DOHH2 (cell line): Measurements from ENCODE around the gene HS3ST4.

Experiments used
- H3F3A ChIP-seq: fragments of 200-600 bp; sonication (generic), shearing (Covaris generic); 2 replicates; pipeline ENCODE4 v1.6.0; 2016; ENCODE audit warnings: antibody characterized with exemption, mild to moderate bottlenecking; ENCODE audit not compliant: control insufficient read depth, insufficient read depth
- H3K27ac ChIP-seq: fragments of 200-600 bp; sonication (generic); 2 replicates; pipeline ENCODE4 v1.5.1; 2014; ENCODE audit warnings: low read depth, mild to moderate bottlenecking, low read length, moderate library complexity
- H3K27me3 ChIP-seq: fragments of 200-600 bp; sonication (generic); 2 replicates; pipeline ENCODE4 v1.6.1; 2014; ENCODE audit warnings: mild to moderate bottlenecking, low read length, mixed read lengths; ENCODE audit not compliant: control insufficient read depth
- H3K36me3 ChIP-seq: fragments of 200-600 bp; sonication (generic); 2 replicates; pipeline ENCODE4 v1.6.1; 2014; ENCODE audit warnings: mild to moderate bottlenecking, low read length, moderate library complexity, mixed read lengths; ENCODE audit not compliant: control insufficient read depth
- H3K4me1 ChIP-seq: fragments of 200-600 bp; sonication (generic); 2 replicates; pipeline ENCODE4 v1.6.1; 2014; ENCODE audit warnings: mild to moderate bottlenecking, low read length, mixed read lengths; ENCODE audit not compliant: control insufficient read depth
- H3K4me2 ChIP-seq: fragments of 200-600 bp; sonication (generic); 2 replicates; pipeline ENCODE4 v1.6.0; 2014; ENCODE audit warnings: mild to moderate bottlenecking, low read length, moderate library complexity
- H3K4me3 ChIP-seq: fragments of 200-600 bp; sonication (generic); 2 replicates; pipeline ENCODE4 v1.5.1; 2014; ENCODE audit warnings: mild to moderate bottlenecking, low read length, mixed read lengths
- H3K79me2 ChIP-seq: fragments of 200-600 bp; sonication (generic); 2 replicates; pipeline ENCODE4 v1.6.1; 2014; ENCODE audit warnings: mild to moderate bottlenecking, low read length, mixed read lengths; ENCODE audit not compliant: control insufficient read depth
- H3K9me2 ChIP-seq: fragments of 200-600 bp; sonication (generic); replicated peaks from 2 replicates; pipeline ENCODE4 v1.6.1; 2014; ENCODE audit warnings: mild to moderate bottlenecking, low read length, mixed read lengths; ENCODE audit not compliant: control insufficient read depth
- H3K9me3 ChIP-seq: fragments of 200-600 bp; sonication (generic); 2 replicates; pipeline ENCODE4 v1.6.1; 2014; ENCODE audit warnings: antibody characterized with exemption, low read length, mixed read lengths; ENCODE audit not compliant: control insufficient read depth, insufficient read depth
- H4K20me1 ChIP-seq: fragments of 200-600 bp; sonication (generic); 2 replicates; pipeline ENCODE4 v1.6.0; 2014; ENCODE audit warnings: low read depth, mild to moderate bottlenecking, antibody characterized with exemption, low read length, moderate library complexity; ENCODE audit not compliant: control insufficient read depth, insufficient read depth
- CTCF ChIP-seq: fragments of 200-600 bp; sonication (generic); IDR thresholded peaks from one replicate; pipeline ENCODE4 v1.5.1; 2014; ENCODE audit warnings: antibody characterized with exemption, mild to moderate bottlenecking, low read depth, low read length; ENCODE audit not compliant: poor library complexity, severe bottlenecking
- EZH2phosphoT487 ChIP-seq: fragments of 200-600 bp; sonication (generic); IDR thresholded peaks from 2 replicates; pipeline ENCODE4 v1.6.1; 2017; ENCODE audit warnings: borderline replicate concordance, mild to moderate bottlenecking, antibody characterized with exemption, low read length, moderate library complexity, mixed read lengths

Gene HS3ST4

DNA sequence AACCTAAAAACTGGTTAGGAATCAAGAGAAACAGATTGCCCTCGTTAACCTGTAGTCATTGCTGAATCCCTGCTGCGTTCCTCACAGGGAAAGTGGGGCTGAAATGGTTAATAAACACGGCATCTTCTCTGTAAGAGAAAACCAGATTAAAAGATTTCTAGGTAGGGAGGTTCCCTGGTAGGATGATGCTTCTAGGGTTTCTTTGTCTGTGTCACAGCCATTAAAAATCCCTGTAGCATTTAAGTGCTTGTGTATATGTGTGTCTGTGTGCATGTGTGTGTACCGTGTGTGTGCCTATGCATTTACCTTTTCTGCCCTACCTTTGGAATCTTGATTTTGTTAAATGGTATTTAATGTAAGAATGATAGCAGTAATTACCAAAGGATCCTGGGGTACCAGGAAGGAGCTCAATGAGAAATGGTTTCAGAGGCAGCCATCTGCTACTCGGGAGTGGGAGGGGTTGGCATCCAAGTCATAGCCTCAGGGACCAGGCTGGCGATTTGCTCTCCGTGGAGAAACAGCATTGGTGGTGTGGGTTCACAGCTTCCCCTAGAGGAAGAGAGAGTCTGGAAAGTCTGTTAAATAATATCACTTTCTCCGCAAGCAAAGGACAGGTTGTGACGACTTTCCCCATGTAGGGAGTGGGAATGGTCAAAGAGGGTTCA, 177.1 kb downstream of the HS3ST4 start:
- H3K9me3 ChIP-seq = no peaks in the 10 kb centered on the region
- H3K36me3 ChIP-seq = no peaks in the 10 kb centered on the region
- no peak for TF ChIP-seq CTCF
- TF ChIP-seq EZH2phosphoT487 = no peak
- H3K9me2 ChIP-seq = no peaks in the 10 kb centered on the region
- no peaks in the 10 kb centered on the region for H4K20me1 ChIP-seq
- H3K4me2 ChIP-seq = no peak overlapping the region
- no peaks in the 10 kb centered on the region for H3K27me3 ChIP-seq
- no peak overlapping the region for H3K4me3 ChIP-seq
- no peaks in the 10 kb centered on the region for H3F3A ChIP-seq
- no peaks in the 10 kb centered on the region for H3K79me2 ChIP-seq
- no peaks in the 10 kb centered on the region for H3K4me1 ChIP-seq
- no peak overlapping the region for H3K27ac ChIP-seq

DNA sequence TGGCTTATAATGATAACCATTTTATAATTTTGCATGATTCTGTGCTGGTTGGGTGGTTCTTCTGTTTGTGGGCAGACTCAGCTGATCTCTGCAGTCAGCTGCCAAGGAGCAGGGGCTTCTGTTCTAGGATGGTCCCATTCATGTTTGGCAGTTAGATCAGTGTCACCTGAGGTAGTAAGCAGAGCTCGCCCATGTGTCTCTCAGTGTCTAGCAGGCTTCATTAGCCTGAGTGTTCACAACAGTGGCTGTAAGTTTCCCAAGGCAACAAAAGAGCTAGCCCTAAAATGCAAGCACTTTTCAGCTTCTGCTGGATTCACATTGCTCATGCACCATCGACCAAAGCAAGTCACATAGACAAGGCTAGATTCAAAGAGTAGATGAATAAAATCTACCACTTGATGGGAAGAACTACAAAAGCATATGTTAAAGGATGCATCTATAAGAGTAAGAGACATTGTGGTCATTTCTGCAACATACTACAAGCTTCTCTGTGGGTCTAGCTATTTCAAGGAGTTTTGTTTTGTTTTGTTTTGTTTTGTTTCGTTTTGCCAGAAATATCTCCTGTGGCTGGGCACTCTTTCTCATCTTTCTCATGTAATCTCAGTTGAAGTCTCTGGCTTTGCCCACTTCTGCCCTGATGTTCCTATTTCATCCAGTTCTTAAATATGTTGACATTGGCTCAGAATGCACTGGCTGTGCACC, 180.8 kb downstream of the HS3ST4 start:
- TF ChIP-seq EZH2phosphoT487 = no peak
- no peak for TF ChIP-seq CTCF

GRCh38 chr16:25874196-25874595, 182.4 kb downstream of the HS3ST4 start:
- Histone ChIP-seq H3K4me3 (no peak overlapping the region), H3K4me1 (no peaks in the 10 kb centered on the region), H3K9me2 (no peaks in the 10 kb centered on the region), H3K9me3 (no peaks in the 10 kb centered on the region), H3K27me3 (no peaks in the 10 kb centered on the region), H3K27ac (no peak overlapping the region), H3K4me2 (no peak overlapping the region), H4K20me1 (no peaks in the 10 kb centered on the region), H3K36me3 (no peaks in the 10 kb centered on the region), H3F3A (no peaks in the 10 kb centered on the region), H3K79me2 (no peaks in the 10 kb centered on the region)
- TF ChIP-seq CTCF (no peak), EZH2phosphoT487 (no peak)

More for the DNA sequence above, 180.8 kb downstream of the HS3ST4 start:
- no peaks in the 10 kb centered on the region for H3K36me3 ChIP-seq
- no peak overlapping the region for H3K4me2 ChIP-seq
- no peaks in the 10 kb centered on the region for H3K4me1 ChIP-seq
- H3K9me2 ChIP-seq = no peaks in the 10 kb centered on the region
- no peaks in the 10 kb centered on the region for H3K27me3 ChIP-seq
- no peak overlapping the region for H3K27ac ChIP-seq
- H3K9me3 ChIP-seq = no peaks in the 10 kb centered on the region
- no peaks in the 10 kb centered on the region for H3K79me2 ChIP-seq
- no peaks in the 10 kb centered on the region for H3F3A ChIP-seq
- H4K20me1 ChIP-seq = no peaks in the 10 kb centered on the region
- no peak overlapping the region for H3K4me3 ChIP-seq
